Measurements from ENCODE around the gene S100G.

DNA sequence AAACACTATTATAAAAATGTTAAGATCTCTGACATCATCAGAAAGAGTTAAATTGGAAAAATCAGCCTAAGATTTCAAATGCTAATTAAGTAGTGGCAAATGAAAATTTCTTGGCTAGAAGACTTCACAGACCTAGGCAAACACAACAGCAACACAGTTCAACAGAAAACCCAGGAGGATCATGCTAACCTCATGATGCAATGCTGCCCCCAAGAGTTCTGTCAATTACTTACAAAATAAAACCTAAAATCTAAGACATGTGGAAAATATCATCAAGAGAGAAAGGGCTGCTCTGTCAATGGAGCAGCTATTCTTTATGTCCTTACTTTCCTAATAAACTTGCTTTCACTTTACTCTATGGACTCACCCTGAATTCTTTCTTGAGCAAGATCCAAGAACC lies 21.0 kb downstream of the S100G start:
- peak; percentile 55 for TF ChIP-seq CTCF (conservative IDR thresholded peaks at IDR 0.05; ENCODE audit: low read length)
- TF ChIP-seq EZH2phosphoT487 (IDR thresholded peaks at IDR 0.05; ENCODE audit: borderline replicate concordance, low read depth, low read length): no peak
